Measurements from ENCODE around the gene TRAF1. TPM values are rescaled to one million over a fixed set of nuclear protein-coding genes. Genes with fewer than 3 reads are reported as not detected.

TRAF1 gene
- total and polyA plus RNA-seq, 4 donors = 3.9 to 23.1 (median 6.1) TPM

DNA sequence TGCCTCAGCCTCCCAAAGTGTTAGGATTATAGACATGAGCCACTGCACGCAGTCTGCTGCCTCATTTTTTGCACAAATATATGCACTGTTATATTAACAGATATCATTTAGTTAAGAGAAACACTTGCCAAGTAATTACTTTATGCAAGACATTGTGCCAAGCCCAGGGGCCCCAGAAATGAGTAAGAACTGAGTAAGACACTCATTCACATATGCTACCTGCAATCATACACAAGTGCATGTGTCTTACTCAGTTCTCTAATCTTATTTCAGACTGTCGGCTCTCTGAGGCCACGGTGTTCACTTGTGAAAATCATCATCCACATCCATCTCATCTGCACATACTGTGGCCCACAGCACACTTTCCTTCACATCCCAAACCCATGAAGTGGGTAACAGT, 16.0 kb downstream of the TRAF1 start:
- ATAC-seq (ENCODE audit: insufficient read depth, low FRiP score) = no peak
- Histone ChIP-seq H3K9me3 (ENCODE audit: control insufficient read depth in 4 of 4, insufficient read depth in 3 of 4, low read length in 3 of 4) (peaks cover 0 to 2% (median 0%) of the 10 kb centered on the region in 4 donors), H3K27me3 (ENCODE audit: control insufficient read depth in 3 of 3, insufficient read depth in 3 of 3, low read length in 2 of 3) (no peaks in the 10 kb centered on the region), H3K36me3 (ENCODE audit: control insufficient read depth in 4 of 4, insufficient read depth in 4 of 4, low read length in 4 of 4) (peaks cover 0 to 13% (median 3%) of the 10 kb centered on the region in 4 donors), H3K4me1 (ENCODE audit: control insufficient read depth in 5 of 5, insufficient read depth in 5 of 5, low read length in 5 of 5) (peaks cover 0 to 2% (median 0%) of the 10 kb centered on the region in 5 donors), H3K9ac (ENCODE audit: insufficient read depth in 1 of 2, low read length in 2 of 2) (no peak overlapping the region), H3K27ac (ENCODE audit: low read depth in 1 of 2, low read length in 1 of 2) (no peak overlapping the region), H3K4me3 (no peak overlapping the region)
- no peak for DNase-seq
- WGBS, 2 donors = 90 to 98% methylated on average over 3 of the region's 3 CpGs
- TF ChIP-seq, protein P1, sequence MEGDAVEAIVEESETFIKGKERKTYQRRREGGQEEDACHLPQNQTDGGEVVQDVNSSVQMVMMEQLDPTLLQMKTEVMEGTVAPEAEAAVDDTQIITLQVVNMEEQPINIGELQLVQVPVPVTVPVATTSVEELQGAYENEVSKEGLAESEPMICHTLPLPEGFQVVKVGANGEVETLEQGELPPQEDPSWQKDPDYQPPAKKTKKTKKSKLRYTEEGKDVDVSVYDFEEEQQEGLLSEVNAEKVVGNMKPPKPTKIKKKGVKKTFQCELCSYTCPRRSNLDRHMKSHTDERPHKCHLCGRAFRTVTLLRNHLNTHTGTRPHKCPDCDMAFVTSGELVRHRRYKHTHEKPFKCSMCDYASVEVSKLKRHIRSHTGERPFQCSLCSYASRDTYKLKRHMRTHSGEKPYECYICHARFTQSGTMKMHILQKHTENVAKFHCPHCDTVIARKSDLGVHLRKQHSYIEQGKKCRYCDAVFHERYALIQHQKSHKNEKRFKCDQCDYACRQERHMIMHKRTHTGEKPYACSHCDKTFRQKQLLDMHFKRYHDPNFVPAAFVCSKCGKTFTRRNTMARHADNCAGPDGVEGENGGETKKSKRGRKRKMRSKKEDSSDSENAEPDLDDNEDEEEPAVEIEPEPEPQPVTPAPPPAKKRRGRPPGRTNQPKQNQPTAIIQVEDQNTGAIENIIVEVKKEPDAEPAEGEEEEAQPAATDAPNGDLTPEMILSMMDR (IDR thresholded peaks at IDR 0.05; ENCODE audit: control extremely low read depth, extremely low read depth) = no peak

DNA sequence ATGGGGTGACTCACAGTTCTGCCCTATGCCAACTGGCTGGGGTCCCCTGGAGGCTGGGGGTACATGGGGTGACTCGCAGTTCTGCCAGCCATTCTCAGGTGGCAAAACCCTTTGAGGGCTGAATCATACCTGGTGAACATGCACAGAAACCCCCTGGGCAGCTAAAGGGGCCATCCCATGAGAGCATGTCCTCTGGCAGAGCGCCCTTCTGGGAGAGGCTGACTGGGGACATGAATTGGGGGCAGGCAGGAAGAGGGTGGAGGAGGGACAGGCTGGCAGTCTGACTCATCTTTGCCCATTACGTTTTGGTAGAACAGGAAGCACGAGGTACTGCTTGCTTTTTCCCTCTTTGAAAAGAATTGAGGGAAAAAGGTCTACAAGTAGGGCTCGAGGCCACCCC, 16.7 kb downstream of the TRAF1 start:
- no peaks in the 10 kb centered on the region for H3K27me3 ChIP-seq (ENCODE audit: control insufficient read depth in 3 of 3, insufficient read depth in 3 of 3, low read length in 2 of 3)
- H3K4me3 ChIP-seq = no peak overlapping the region
- H3K9me3 ChIP-seq (ENCODE audit: control insufficient read depth in 4 of 4, insufficient read depth in 3 of 4, low read length in 3 of 4) = peaks cover 0 to 2% (median 0%) of the 10 kb centered on the region in 4 donors
- ATAC-seq (ENCODE audit: insufficient read depth, low FRiP score) = no peak
- H3K9ac ChIP-seq (ENCODE audit: insufficient read depth in 1 of 2, low read length in 2 of 2) = no peak overlapping the region
- H3K27ac ChIP-seq (ENCODE audit: low read depth in 1 of 2, low read length in 1 of 2) = no peak overlapping the region
- WGBS, 2 donors = 58 to 69% methylated on average over 5 of the region's 5 CpGs
- peaks cover 0 to 13% (median 3%) of the 10 kb centered on the region in 4 donors for H3K36me3 ChIP-seq (ENCODE audit: control insufficient read depth in 4 of 4, insufficient read depth in 4 of 4, low read length in 4 of 4)
- peaks cover 0 to 2% (median 0%) of the 10 kb centered on the region in 5 donors for H3K4me1 ChIP-seq (ENCODE audit: control insufficient read depth in 5 of 5, insufficient read depth in 5 of 5, low read length in 5 of 5)
- no peak for DNase-seq
- TF ChIP-seq, protein P1 (IDR thresholded peaks at IDR 0.05; ENCODE audit: control extremely low read depth, extremely low read depth) = no peak

DNA sequence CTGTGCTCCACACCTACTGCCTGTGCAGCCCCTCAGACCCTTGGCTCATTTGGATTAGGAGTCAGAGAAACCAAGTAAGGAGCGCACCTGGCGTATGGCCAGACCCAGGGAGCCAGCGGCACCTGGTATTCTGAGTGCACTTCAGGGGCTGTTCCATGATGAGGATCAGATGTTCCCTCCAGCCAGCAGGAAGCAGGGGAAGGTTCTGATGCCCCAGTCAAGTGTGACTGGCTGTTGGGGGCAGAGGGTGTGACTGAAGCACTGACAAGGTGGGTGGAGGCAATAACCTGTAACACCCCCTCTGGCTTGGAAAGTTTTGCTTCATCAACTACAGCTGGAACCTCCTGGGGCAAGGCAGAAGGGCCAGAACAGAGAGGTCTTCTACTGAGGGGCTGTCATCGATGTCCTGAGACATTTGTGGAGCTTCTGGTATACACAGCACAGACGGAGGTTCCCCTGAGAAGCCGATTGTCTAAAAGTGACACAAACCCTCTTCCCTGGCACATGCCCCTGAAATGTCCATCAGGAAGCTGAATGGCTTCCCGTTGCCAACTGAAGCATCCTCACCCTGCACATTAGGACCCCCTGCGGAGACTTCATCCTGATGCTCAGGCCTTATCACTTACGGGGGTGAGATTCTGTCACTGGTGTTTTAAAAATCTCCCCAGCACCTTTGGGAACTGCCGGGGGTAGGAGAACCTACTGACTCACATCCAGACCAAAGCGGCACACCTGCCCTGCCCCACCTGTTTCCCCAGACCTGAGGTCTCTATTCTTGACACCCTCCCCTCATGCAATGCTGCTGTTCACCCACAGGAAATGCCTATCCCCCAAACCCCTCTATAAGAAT, 21.1 kb downstream of the TRAF1 start:
- DNase-seq (no peak), ATAC-seq (ENCODE audit: insufficient read depth, low FRiP score) (no peak)
- 84 to 85% methylated on average over 11 of the region's 11 CpGs for WGBS, 2 donors
- Histone ChIP-seq H3K36me3 (ENCODE audit: control insufficient read depth in 4 of 4, insufficient read depth in 4 of 4, low read length in 4 of 4) (peaks cover 0 to 5% (median 0%) of the 10 kb centered on the region in 4 donors), H3K9me3 (ENCODE audit: control insufficient read depth in 4 of 4, insufficient read depth in 3 of 4, low read length in 3 of 4) (no peaks in the 10 kb centered on the region), H3K4me3 (no peak overlapping the region), H3K27me3 (ENCODE audit: control insufficient read depth in 3 of 3, insufficient read depth in 3 of 3, low read length in 2 of 3) (no peaks in the 10 kb centered on the region), H3K9ac (ENCODE audit: insufficient read depth in 1 of 2, low read length in 2 of 2) (no peak overlapping the region), H3K27ac (ENCODE audit: low read depth in 1 of 2, low read length in 1 of 2) (no peak overlapping the region), H3K4me1 (ENCODE audit: control insufficient read depth in 5 of 5, insufficient read depth in 5 of 5, low read length in 5 of 5) (peaks cover 0 to 2% (median 0%) of the 10 kb centered on the region in 5 donors)
- TF ChIP-seq, protein P1 (IDR thresholded peaks at IDR 0.05; ENCODE audit: control extremely low read depth, extremely low read depth) = no peak
